NB4 (cell line): ENCODE measurements around the gene SYNGR3.

Source experiments
- CTCF ChIP-seq: IDR thresholded peaks from one replicate; pipeline ENCODE4 v1.5.1; 2012; ENCODE audit warnings: low read depth, low read length
- MAX ChIP-seq: IDR thresholded peaks from 2 replicates; pipeline ENCODE4 v1.6.1; 2011; ENCODE audit warnings: low read depth, low read length
- MYC ChIP-seq: IDR thresholded peaks from 2 replicates; pipeline ENCODE4 v1.6.1; 2011; ENCODE audit warnings: low read depth, low read length
- POLR2A ChIP-seq: IDR thresholded peaks from 2 replicates; pipeline ENCODE4 v1.6.1; 2011; ENCODE audit warnings: mild to moderate bottlenecking; ENCODE audit not compliant: insufficient read length; ENCODE audit errors: extremely low read depth

GRCh38 chr16:2031081-2031577 lies 41.4 kb downstream of the SYNGR3 start:
- TF ChIP-seq POLR2A, result no peak
- no peak for TF ChIP-seq CTCF
- TF ChIP-seq MAX, result no peak
- TF ChIP-seq MYC, result no peak
